GM12874 (cell line): ENCODE data around the gene LRRC7.

Source experiments
- CTCF ChIP-seq: IDR thresholded peaks from 2 replicates; pipeline ENCODE4 v1.5.1; 2011; ENCODE audit warnings: low read depth, mild to moderate bottlenecking, control low read depth, low read length, moderate library complexity; ENCODE audit not compliant: insufficient read depth

The LRRC7 gene

GRCh38 chr1:70090875-70091274 is 523.2 kb downstream of the LRRC7 start:
- no peak for TF ChIP-seq CTCF

GRCh38 chr1:70091811-70092210 is 524.1 kb downstream of the LRRC7 start:
- TF ChIP-seq CTCF = no peak

GRCh38 chr1:70092526-70092925 is 524.8 kb downstream of the LRRC7 start:
- no peak for TF ChIP-seq CTCF

GRCh38 chr1:70093250-70093975 is 525.7 kb downstream of the LRRC7 start:
- no peak for TF ChIP-seq CTCF

GRCh38 chr1:70101231-70101630 is 533.5 kb downstream of the LRRC7 start:
- no peak for TF ChIP-seq CTCF

GRCh38 chr1:70101774-70102173 is 534.1 kb downstream of the LRRC7 start:
- no peak for TF ChIP-seq CTCF

- no peak for TF ChIP-seq CTCF
Observed at GRCh38 chr1:70103770-70104169, 536.0 kb downstream of the LRRC7 start.
